ENCODE results near the gene MRPS2. TPM values are rescaled to one million over a fixed set of nuclear protein-coding genes. Genes with fewer than 3 reads are reported as not detected.

Gene MRPS2
- total RNA-seq, 1 experiment from 2014 or later, result 54.2 TPM

Other genes with a start within 250 kb of the MRPS2 start
- 30.9 and 32.7 TPM in 2 replicates for gene PPP1R26, start 20.9 kb upstream of the MRPS2 start, total RNA-seq (2014; rRNA removed; shearing (Covaris generic))
- 0.47 TPM in 1 of 2 replicates, not detected in the other for gene LCN1, start 20.8 kb downstream of the MRPS2 start, total RNA-seq (2014; rRNA removed; shearing (Covaris generic))
- not detected in 2 replicates for gene OBP2A, start 45.4 kb downstream of the MRPS2 start, total RNA-seq (2014; rRNA removed; shearing (Covaris generic))
- gene PAEP, start 61.1 kb downstream of the MRPS2 start, total RNA-seq (2014; rRNA removed; shearing (Covaris generic)), result not detected in 2 replicates
- gene GLT6D1, start 138.9 kb downstream of the MRPS2 start, total RNA-seq (2014; rRNA removed; shearing (Covaris generic)), result not detected in 2 replicates
- gene LCN9, start 162.6 kb downstream of the MRPS2 start, total RNA-seq (2014; rRNA removed; shearing (Covaris generic)), result not detected in 2 replicates
- not detected in 2 replicates for gene SOHLH1, start 198.8 kb downstream of the MRPS2 start, total RNA-seq (2014; rRNA removed; shearing (Covaris generic))
- gene KCNT1, start 201.5 kb downstream of the MRPS2 start, total RNA-seq (2014; rRNA removed; shearing (Covaris generic)), result not detected in 2 replicates